Activated naive CD4-positive, alpha-beta T cell (primary cell): ENCODE results near the gene TMEM169.

ENCODE experiments used
- DNase-seq, 4 experiments: peaks; one replicate each; lab custom pipeline; 2025; lab: John Stamatoyannopoulos, UW

The TMEM169 gene

GRCh38 chr2:216104691-216105090, 23.0 kb downstream of the TMEM169 start:
- no peak for DNase-seq

DNA sequence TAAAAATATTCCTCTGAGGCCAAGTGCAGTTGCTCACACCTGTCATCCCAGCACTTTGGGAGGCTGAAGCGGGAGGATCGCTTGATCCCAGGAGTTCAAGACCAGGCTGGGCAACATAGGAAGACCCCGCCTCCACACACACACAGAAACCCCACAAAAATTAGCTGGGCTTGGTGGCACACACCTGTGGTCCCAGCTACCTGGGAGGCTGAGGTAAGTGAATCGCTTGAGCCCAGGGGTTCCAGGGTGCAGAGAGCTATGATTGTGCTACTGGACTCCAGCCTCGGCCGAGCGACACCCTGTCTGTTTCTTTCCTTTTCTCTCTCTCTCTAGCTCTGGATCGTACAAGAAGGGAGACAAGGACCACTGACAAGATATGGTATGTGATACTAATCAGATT, 25.6 kb downstream of the TMEM169 start:
- no peak for DNase-seq

DNA sequence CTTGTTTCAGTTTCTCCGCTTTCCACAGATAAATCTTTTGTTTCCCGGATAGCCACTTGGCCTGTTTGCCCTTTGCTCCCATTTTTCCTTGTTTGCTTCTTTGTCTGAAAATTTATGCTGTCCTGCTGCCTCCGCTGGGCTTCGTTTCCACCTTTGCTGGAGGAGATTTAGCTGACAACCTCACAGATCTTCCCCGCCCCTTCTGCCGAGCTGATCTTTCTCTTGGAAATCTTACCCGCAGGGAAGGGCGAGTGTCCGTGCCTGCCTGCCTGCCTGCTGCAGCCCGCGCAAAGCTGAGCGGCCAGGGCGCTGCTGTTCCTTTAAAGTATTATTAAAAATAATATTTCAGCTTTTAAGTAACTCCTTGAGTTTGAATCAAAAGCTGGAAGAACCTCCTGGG, 26.0 kb downstream of the TMEM169 start:
- DNase-seq = no peak

DNA sequence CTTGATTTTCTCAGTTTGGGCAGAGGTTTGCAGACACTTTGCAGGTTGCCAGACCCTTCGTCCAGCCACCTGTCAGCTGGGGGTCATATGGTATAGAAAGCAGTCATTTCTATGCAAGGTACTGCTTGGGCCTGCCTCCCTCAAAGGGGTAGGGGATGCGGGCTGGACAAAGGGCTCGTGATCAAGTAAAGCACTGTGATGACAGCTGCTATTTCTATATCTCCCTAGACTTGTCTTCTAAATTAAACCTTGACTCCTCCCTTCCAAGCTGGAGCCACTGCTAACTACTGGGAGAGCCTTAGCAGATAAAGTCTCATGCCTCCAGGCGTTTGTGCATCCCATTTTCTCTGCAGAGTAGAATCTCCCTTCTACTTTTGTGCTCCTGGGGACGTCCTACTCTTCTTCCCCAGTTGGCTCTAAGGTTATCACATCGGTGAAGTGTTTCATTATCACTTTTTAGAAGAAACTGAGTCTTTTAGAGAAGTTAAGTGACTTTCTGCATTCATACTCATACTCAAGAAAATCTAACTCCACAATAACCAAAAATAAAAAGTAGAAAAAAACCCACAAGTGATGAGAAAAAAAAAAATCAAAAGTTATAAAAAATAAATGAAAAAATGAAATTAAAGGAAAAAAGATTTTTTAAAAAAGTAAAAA, 26.7 kb downstream of the TMEM169 start:
- DNase-seq = no peak

DNA sequence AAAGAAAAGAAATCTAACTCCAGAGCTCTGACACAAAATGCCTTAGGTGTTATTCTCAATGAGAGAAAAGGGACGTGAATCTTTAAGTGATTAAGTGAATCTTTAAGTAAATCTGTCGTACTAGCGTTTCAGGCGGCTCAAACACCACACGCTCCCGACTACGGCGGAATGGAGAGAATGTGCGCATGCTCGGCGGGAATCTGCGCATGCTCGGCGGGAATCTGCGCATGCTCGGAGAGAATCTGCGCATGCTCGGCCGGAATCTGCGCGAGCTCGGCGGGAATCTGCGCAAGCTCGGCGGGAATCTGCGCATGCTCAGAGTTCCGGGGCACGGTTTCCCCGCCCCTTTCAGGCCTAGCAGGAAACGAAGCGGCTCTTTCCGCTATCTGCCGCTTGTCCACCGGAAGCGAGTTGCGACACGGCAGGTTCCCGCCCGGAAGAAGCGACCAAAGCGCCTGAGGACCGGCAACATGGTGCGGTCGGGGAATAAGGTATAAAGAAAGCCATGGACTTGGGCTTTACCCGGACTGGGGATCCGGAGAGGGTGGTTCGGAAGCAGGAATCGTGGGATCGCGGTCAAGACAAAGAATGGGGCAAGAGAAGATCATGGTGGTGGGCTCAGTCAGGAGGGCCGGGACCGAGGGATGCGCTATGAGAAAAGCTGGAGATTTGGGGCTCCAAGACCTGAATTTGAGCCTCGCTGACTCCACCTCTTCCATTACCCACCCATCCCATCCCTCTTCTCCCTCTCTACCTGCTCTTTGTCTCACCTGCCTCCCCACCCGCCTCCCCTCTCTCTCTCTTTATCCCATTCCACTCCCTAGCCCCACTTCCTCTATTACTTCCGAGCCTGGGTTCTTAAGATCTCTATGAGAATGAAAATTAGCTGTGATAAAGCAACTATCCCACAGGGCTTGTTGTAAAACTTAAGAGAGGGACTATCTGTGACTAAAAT, 27.5 kb downstream of the TMEM169 start, which contains the start of gene XRCC5:
Gene XRCC5, plus strand, starts transcription at position 382 of the 955 bp plus-strand sequence. Its CDS starts 89 bp downstream, at position 471.
- DNase-seq = peak; percentile 95 to 99 (median 99)

GRCh38 chr2:216109962-216110614, 28.4 kb downstream of the TMEM169 start:
- no peak for DNase-seq

GRCh38 chr2:216110620-216111019, 28.9 kb downstream of the TMEM169 start:
- no peak for DNase-seq

- DNase-seq = no peak
Observed at GRCh38 chr2:216111122-216111521, 29.4 kb downstream of the TMEM169 start.

DNA sequence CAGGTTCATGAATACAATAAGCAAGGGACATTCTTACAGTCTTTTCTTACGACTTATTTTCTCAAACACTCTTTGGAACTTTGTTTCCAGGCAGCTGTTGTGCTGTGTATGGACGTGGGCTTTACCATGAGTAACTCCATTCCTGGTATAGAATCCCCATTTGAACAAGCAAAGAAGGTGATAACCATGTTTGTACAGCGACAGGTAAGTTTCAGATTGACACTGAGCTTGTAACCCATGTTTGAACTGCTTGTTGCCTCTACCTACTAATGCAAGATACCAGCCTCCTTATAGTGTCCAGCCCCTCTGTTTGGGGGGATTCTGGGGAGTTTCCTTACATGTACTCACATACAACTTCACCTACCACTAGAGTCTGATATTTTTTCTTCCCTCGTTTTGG, 31.2 kb downstream of the TMEM169 start:
- DNase-seq = no peak

- no peak for DNase-seq
Observed at GRCh38 chr2:216113572-216113971, 31.9 kb downstream of the TMEM169 start.

DNA sequence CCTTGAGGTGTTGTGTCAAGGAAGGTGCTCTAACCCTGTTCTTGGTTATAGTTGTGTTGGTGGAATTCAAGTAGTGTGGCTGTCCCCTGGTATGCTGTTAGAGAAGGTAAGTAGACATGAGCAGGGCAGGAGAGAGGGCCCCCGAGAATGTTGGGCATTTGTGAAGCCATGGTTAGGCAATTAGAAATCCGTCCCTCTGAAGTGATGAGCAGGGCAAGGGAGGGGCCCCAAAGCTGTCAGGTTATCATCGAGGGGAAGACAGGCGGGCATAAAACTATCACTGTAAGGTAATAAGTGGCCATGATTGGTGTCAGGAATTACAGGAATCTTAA, 32.6 kb downstream of the TMEM169 start:
- no peak for DNase-seq

DNA sequence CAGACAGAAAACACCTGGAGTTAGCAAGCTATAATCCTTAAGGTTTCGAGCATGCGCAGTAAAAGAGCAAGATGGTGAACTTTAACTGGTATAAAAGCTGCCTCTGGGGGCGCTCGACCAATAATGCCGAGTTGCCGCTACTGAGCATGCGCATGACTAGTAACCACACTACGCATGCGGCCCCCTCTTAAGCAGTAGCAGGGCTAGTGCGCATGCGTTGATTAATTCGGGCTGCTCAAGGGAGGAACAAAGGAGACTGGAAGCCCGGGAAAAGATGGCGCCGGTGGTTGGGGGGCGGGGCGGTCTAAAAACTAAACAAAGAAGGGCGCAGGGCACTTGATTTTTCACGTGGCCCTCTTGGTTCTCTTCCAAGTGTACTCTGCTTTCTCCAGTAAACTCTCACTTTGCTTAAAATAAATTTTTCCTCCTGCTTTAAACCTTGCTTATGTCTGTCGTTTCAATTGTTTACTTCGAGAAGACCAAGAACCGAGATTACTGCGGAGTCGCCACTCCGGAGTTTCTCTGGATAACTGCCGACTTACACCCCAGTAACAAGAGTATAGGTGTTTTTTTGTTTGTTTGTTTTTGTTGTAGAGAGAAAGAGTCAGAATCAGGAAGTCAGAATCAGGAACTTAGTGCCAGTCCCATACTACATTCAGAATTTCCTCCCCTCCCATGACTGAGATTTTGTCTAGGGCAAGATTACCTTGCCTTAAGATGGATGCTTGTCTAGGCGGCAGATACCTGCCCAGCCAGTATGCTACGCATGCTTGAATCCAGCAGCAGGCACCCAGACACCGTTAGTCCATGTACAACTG, 33.2 kb downstream of the TMEM169 start:
- peak; percentile 92 to 95 (median 92) for DNase-seq

DNA sequence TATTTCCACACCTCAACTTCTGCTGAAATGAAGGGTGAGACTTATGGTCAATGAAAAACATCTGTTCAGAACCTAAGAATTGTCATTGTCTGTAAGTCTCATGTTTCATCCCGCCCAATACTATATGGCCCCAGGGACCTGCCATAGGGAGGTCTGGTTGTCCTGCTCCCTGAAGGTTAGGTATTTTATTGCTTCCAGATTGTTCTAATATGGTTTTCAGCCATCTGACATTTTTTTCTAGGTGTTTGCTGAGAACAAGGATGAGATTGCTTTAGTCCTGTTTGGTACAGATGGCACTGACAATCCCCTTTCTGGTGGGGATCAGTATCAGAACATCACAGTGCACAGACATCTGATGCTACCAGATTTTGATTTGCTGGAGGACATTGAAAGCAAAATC, 34.7 kb downstream of the TMEM169 start:
- DNase-seq = no peak

DNA sequence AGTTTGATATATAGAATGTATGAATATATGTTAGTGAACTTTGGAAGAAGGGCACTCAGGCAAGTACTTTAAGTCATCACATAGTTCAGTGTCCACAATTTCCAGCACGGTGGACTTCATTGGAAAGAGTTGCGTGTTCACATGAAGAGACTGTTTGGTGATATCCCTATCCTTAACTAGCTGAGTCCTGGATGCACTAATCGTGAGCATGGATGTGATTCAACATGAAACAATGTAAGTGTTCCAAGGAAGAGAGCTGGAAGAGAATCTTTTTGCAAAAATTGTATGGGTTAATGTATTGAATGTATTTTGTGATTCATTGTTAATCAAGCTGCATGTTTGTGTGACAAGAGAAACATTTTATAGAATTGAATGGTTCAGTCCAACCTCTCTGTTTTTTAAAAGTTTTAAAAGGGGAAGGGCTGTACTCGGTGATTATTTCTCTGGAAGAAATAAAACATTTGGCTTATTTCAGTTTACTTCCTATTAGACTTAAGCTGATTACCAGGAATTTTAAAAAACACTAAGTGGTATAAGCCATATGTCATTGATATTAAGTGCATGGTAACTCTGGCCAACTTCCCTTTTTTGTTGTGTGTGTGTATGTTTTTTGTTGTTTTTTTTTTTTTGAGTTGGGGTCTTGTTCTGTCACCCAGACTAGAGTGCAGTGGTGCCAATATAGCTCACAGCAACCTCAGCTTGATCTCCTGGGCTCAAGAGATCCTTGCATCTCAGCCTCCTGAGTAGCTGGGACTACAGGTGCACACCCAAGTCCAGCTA, 36.0 kb downstream of the TMEM169 start:
- DNase-seq = no peak

DNA sequence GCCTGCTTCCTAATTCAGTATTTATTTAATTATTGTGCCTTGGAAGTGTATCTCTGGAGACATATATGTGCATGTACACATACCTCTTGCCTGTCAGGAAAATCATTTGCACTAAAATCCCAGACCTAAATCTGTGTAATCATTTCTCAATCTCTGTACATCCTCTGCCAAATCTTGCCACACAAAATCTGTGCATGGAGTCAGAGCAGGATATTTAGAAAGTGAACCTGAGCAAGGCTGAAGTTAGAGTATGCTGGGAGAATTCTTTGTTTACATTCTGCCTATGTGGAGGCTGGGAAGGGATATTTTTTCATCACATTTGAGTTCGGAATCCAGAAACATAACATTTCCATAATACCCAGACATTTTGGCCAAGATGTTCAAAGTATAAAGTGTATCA, 36.8 kb downstream of the TMEM169 start:
- no peak for DNase-seq

DNA sequence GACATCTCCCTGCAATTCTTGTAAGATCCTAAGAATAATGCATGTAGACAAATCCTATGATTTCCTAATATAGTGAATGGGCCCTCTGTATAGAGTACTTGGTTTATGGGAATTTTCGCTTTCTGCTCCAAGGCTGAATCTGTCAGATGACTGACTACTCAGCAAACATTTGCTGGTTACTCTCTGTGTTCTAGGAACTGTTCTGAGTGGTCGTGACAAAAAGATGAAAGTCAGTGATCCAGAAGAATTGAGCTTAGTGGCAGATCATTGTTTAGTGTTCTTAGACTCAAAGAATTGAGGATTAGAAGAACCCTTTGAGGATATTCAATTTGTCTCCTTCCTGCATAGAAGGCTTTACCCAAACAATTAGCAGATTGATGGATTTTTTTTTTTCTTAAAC, 37.4 kb downstream of the TMEM169 start:
- DNase-seq = no peak

DNA sequence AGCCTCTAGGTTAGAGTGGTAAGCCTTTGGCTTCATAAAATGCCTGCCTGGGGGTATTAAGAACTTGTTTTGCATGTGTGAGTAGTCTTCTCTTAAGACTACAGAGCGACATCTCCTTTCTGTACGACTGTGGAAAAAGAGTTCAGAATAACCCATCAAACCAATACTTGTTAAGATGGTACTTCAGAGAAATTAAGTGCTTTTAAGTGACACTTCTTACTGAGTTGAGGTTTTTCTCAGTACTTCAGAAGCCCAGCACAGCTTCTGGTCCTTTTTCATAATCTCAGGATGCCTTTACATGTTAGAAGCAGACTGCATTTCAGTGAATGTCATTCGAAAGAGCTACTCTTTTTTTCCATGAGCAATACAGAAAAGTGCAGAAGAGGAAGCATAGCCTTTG, 38.3 kb downstream of the TMEM169 start:
- DNase-seq = no peak

- no peak for DNase-seq
Observed at GRCh38 chr2:216121255-216121654, 39.5 kb downstream of the TMEM169 start.

- DNase-seq = no peak
Observed at GRCh38 chr2:216126943-216127342, 45.2 kb downstream of the TMEM169 start.

- no peak for DNase-seq
Observed at GRCh38 chr2:216130346-216130971, 48.7 kb downstream of the TMEM169 start.
